Stimulated activated CD8-positive, alpha-beta memory T cell treated with anti-CD3 and anti-CD28 coated beads, Interleukin-4, amount 100 ng/mL, for 4 hours (primary cell): ENCODE data around the gene JAZF1.

Source experiments
- DNase-seq, 2 donors: peaks; one replicate each; pipeline ENCODE4 v3.0.0-alpha.2; 2020; ENCODE audit warnings: low read depth in 2 of 2, low spot score in 1 of 2

Gene JAZF1

GRCh38 chr7:28140979-28141378 is 39.6 kb downstream of the JAZF1 start:
- DNase-seq = no peak

DNA sequence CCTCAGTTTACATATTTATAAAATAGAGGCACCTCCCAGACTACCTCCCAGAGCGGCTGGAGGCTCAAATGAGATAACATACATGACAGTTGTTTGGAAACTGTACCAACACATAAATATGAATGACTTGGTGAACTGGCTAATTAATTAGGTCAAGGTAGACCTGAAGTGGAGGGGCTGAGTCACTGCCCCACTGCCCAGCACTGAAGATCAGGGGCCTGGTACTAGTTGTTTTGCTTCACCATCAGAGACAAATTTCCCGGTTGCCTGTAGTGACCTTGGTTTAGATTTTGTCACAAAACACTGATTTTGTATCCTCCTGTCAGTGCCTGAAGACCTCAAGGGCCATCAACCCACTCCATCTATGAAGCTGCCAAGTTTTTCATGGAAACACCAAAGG is 41.8 kb downstream of the JAZF1 start:
- DNase-seq = no peak

DNA sequence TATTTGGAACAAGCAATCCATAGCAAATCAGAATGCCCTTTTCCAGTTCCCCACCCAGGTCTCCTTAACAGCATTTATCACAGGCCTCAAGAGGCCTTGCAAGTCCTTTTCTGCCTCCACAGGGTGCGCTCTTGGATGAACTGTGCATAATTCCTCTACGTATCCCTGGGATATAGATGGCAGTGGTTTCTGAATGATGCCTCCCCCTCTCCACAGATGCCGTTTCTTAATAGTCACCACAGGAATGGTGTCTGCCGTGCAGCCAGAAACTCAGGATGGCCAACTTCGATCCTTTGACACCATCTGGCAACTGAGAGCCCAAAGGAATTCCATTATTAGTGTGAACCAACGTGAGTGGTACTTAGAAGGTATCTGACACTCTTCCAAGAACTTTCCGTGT is 43.1 kb downstream of the JAZF1 start:
- DNase-seq = no peak

- no peak for DNase-seq
Observed at GRCh38 chr7:28136885-28137284, 43.7 kb downstream of the JAZF1 start.

- no peak for DNase-seq
Observed at GRCh38 chr7:28136420-28136819, 44.2 kb downstream of the JAZF1 start.

GRCh38 chr7:28135760-28136159 is 44.8 kb downstream of the JAZF1 start:
- DNase-seq = no peak

DNA sequence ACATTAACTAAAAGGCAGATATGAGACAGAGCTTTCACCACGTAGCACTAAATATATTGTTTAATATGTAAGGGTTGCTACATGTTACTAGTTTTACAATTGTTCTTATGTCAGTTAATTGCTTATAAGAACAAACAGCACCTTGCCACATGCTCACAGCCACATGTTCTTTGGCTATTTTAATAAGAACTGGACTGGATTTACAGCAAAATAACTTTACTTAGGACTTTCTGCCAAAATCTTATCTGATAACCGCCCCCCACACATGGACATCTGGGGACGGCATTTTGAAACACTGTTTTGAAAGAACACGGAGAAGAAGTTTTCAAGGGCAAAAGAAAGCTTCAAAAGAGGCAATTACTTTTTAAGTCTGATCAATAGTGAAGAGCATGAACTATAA is 45.3 kb downstream of the JAZF1 start:
- no peak for DNase-seq

- DNase-seq = no peak
Observed at GRCh38 chr7:28133872-28134271, 46.7 kb downstream of the JAZF1 start.

- DNase-seq = no peak
Observed at GRCh38 chr7:28132959-28133870, 47.4 kb downstream of the JAZF1 start.

- no peak for DNase-seq
Observed at GRCh38 chr7:28130277-28130676, 50.3 kb downstream of the JAZF1 start.

DNA sequence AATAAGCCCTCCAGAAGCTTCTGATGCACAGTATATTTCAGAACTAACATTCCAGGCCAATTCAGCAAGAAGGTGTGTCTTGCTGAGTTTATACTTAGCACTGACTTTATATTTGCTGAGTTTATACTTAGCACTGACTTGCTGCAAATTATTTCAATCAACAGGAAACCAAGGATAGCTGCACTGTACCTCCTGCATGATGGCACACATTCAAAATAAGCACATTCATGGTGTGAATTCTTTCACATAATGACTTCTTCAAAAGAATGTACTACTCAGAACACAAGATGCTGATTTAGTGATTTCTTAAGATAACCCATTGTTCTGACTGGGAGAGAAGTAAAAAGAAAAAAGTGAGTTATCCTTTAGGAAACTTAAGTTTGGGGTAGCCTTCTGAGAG is 52.0 kb downstream of the JAZF1 start:
- DNase-seq = no peak

- DNase-seq = no peak
Observed at GRCh38 chr7:28126410-28127041, 54.1 kb downstream of the JAZF1 start.

DNA sequence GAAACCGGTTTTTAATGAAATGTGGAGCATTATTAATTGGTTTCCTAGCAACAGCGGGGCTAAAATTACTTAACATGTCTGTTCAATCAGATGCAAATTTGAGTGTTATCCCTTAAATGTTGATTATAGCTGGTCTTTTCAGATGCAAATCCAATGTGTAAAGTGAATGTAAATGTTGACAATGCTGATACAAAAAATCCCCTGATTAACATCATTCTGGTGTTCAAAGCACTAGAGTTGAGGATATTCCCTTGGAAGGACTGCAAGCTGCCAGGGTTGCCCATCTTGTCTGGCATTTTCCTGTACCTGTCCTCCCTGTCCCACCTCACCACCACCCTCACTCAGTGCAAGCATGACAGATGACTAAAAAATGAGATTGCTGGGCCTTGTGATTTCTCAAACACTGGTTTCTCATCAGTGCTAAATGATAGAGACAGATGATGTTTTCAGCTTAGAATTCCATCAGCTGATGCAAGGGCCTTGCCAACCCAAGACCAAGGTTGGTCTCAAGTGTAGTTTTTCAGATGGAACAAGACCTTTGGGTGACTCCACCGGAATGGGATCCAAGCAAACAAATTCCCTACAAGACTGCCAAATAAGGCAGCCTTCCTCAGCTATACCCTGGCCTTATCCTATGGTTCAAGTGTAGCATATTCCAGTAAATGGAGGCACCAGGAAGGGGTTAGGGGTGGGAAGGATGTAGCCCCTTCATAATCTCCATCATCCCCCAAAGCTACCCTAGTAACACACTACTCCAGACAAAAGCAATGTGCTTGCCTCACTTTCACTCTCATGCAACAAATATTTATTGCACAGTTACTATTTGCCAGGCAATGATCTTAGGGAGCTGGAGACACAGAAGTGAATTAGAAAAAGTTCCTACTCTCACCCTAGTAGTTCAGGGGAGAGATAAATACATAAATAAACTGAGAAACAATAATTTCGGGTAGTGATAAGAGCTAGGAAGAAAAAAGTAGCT is 54.9 kb downstream of the JAZF1 start:
- DNase-seq = no peak

GRCh38 chr7:28124413-28124812 is 56.2 kb downstream of the JAZF1 start:
- no peak for DNase-seq

DNA sequence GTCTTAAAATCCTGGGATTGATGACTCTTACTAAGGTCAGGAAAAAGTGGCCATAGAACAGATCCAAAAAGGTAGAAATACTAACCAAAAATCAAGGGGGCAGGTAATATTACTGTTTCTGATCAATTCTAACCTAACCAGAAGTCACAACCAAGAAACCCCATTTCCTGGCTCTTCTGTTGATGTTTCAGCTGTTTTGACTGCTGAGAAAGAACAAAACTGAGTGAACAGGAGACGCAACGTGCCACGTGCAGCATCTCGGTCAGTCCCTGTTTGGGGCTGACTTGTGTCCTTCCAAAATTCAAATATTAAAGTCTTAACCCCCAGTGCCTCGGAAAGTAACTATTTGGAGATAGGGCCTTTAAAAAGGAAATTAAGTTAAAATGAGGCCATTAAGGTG is 56.8 kb downstream of the JAZF1 start:
- no peak for DNase-seq

- DNase-seq = no peak
Observed at GRCh38 chr7:28121496-28121895, 59.1 kb downstream of the JAZF1 start.

DNA sequence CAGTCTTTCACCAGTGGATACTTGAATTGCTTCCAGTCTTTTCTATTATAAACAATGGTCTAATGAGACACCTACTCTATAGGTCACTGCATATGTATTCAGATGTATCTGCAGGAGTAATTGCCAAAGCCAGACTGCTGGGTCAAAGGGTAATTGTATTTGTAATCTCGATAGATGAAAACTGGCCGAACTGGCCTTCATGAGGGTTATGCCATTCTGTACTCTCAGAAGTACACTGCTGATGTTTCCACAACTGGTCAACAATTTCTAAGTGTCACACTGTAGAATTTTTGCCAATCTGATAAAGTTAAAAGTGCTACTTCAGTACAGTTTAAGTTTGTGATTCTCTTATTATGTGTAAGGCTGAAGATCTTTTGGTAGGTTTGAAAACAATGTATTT is 64.6 kb downstream of the JAZF1 start:
- DNase-seq = no peak

DNA sequence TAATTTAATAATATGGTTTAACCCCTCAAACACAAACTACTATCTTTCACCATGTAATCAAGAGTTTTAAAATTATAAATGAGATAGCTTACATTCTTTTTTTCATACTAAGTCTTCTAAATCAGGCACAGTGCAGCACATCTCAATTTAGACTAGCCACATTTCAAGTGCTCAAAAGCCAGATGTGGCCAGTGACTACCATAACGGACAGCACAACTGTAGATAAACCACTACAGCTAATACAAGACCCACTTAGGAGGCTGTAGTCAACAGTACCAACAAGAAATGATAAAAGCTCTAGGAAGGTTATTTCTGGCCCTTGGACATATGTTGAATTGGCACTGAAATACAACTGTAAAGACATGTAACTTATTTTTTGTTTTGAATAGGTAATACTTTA is 65.3 kb downstream of the JAZF1 start:
- no peak for DNase-seq

- no peak for DNase-seq
Observed at GRCh38 chr7:28114056-28114455, 66.5 kb downstream of the JAZF1 start.

DNA sequence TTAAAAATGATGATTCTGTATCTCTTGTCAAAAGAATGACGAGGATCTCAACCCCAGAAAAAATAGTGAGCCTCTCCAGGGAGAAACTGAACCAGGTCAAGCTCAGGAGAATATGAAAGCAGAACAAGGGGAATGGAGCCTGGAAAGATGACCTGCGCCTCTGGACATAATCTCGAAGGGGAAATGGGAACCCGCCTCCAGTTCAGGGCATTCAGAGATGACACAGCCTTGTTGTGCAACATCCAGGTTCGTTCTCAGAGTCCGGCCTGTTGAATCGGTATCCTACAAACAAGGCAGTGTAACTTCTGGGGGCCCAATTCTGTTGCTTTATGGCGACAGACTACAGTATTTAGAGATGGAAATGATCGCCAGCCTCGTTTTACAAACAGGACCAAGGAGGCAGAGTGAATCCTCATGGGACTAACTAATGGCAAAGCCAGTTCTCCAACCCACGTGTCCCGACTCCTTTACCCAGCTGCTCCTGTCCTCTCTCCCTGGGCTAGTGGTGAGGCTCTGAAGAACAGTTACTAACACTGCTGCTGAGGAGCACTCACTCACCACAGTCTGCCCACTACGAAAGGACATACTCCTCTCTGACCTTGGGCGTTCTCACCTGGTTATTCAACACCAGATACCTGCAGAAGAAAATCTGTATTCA is 67.6 kb downstream of the JAZF1 start:
- DNase-seq = no peak

- DNase-seq = no peak
Observed at GRCh38 chr7:28112467-28112866, 68.1 kb downstream of the JAZF1 start.
